Mesothelial cell of epicardium (in vitro differentiated cells): ENCODE measurements around the gene MUS81. TPM values are rescaled to one million over a fixed set of nuclear protein-coding genes. Genes with fewer than 3 reads are reported as not detected.

Experiments used
- DNase-seq, 2 experiments: peaks; one replicate each; pipeline ENCODE4 v3.0.0; 2021; ENCODE audit warnings: low spot score in 2 of 2; ENCODE audit not compliant: unreplicated experiment in 2 of 2
- H3K27ac Mint-ChIP-seq: 2 replicates; pipeline ENCODE4 v1.8.0; 2021; ENCODE audit warnings: mixed read lengths
- H3K27me3 Mint-ChIP-seq: 2 replicates; pipeline ENCODE4 v1.8.0; 2021; ENCODE audit warnings: low read depth, mixed read lengths
- H3K36me3 Mint-ChIP-seq: 2 replicates; pipeline ENCODE4 v1.8.0; 2021; ENCODE audit warnings: mixed read lengths
- H3K4me1 Mint-ChIP-seq: 2 replicates; pipeline ENCODE4 v1.8.0; 2021; ENCODE audit warnings: mixed read lengths
- H3K4me3 Mint-ChIP-seq: 2 replicates; pipeline ENCODE4 v1.8.0; 2021; ENCODE audit warnings: mild to moderate bottlenecking, moderate library complexity, mixed read lengths
- H3K9me3 Mint-ChIP-seq: 2 replicates; pipeline ENCODE4 v1.8.0; 2021; ENCODE audit warnings: mixed read lengths
- total RNA-seq: library from RNA; stranded (reverse); gene quantifications from 3 replicates; pipeline ENCODE4 v1.2.1, GENCODE V29; 2021
- TF ChIP-seq, protein P1 (sequence below): fragments of 200-600 bp; sonication (generic); IDR thresholded peaks from one replicate; pipeline ENCODE4 v1.5.0; 2021; ENCODE audit warnings: antibody characterized with exemption; ENCODE audit not compliant: unreplicated experiment

Gene MUS81
- total RNA-seq, 1 donor from 2014 or later, result 73.7 TPM

DNA sequence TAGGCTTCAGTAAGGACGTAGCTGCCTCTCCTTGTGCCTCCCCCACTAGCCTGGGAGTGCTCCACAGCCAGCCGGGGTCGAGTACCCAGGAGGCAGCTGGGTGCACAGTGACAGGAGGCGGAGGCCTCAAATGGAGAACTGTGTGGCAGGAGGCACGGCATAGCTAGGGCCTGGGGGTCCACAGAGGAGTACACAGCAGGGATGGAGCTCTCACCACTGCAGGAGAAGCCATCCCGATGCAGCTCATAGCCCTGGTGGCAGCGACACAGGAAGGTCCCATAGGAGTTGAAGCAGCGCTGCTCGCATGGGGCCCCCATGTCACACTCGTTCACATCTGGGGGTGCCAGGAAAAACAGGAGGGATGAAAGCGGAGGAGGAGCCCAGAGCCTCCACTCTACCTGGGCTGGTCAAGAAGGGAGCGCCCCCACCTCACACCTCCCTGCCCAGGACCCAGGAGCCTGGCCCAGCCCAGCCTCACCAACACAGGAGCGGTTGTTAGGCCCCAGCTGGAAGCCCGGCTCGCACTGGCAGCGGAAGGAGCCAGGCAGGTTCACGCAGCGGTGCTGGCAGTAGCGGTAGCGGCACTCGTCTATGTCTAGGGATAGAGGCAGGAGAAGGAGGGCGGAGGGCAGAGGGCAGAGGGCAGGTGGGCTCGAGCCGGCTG lies 9.5 kb downstream of the MUS81 start:
- DNase-seq, result no peak
- peaks cover 16% of the 10 kb centered on the region for H3K36me3 Mint-ChIP-seq
- H3K4me1 Mint-ChIP-seq, result peaks cover 20% of the 10 kb centered on the region
- H3K4me3 Mint-ChIP-seq, result no peak overlapping the region
- H3K27me3 Mint-ChIP-seq, result no peaks in the 10 kb centered on the region
- H3K9me3 Mint-ChIP-seq, result no peaks in the 10 kb centered on the region
- TF ChIP-seq, protein P1, sequence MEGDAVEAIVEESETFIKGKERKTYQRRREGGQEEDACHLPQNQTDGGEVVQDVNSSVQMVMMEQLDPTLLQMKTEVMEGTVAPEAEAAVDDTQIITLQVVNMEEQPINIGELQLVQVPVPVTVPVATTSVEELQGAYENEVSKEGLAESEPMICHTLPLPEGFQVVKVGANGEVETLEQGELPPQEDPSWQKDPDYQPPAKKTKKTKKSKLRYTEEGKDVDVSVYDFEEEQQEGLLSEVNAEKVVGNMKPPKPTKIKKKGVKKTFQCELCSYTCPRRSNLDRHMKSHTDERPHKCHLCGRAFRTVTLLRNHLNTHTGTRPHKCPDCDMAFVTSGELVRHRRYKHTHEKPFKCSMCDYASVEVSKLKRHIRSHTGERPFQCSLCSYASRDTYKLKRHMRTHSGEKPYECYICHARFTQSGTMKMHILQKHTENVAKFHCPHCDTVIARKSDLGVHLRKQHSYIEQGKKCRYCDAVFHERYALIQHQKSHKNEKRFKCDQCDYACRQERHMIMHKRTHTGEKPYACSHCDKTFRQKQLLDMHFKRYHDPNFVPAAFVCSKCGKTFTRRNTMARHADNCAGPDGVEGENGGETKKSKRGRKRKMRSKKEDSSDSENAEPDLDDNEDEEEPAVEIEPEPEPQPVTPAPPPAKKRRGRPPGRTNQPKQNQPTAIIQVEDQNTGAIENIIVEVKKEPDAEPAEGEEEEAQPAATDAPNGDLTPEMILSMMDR, result no peak
- H3K27ac Mint-ChIP-seq, result peak overlapping the region; percentile 72

DNA sequence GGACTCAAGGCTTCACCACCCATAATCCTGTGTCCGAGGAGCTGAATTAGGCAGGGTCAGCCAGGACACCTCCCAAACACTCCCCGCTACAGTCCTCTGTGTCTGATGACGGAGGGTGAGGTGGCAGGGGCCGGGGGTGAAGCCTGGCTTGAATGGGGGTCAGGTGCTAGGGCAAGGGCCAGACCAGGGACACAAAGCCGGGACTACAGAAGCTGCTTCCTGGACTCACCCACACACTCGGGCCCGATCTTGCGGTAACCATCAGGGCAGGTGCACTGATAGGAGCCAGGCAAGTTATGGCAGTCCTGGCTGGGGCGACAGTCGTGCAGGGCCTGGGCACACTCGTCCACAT lies 10.1 kb downstream of the MUS81 start:
- DNase-seq, result no peak
- Mint-ChIP-seq H3K4me3 (peak overlapping the region; percentile 84), H3K4me1 (peaks cover 20% of the 10 kb centered on the region), H3K27me3 (no peaks in the 10 kb centered on the region), H3K27ac (no peak overlapping the region), H3K36me3 (peaks cover 13% of the 10 kb centered on the region), H3K9me3 (no peaks in the 10 kb centered on the region)
- TF ChIP-seq, protein P1, result no peak

DNA sequence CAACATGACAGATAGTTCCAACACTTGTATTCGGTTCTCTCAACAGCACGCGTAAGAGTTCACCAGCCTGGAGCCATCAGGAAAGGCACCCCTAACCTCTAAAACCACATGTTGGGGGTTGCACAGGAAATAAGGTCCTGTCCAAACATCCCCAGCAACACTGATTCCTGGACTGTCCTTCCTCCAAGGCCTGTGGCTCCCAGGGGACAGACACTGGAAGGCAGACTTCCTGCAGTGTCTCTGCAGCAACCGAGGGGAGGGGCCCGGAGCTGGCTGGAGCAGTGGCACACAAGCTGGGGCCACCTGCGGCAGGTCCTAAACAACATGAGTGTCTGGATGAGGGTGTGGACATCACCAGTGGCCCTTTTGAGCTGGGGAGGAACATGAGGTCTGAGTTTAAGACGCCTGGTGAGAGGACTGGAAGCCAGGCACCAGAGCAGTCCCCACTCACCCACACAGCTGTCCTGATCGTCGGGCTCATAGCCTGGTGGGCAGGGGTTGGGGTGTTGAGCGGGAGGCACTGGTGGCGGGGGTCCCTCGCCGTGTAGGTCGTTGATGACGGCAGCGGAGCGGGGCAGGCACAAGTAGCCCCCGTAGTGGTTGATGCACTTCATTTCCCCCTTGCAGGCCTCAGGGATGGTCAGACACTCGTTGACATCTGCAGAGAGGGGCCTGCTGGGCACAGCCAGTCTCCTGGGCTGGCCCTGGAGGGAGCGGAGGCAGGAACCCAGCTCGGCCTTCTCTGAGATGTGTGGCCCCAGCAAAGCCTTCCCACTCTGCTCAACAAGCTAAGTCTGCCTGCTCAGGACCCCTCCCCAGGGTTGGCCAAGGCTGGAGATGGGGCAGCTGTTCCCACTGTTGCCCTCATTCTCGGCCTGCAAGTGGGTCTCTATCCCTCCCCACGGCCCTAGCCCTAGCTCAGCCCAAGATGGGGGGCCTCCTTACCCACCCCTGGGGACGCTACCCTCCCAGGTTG lies 10.8 kb downstream of the MUS81 start:
- Mint-ChIP-seq H3K36me3 (peaks cover 13% of the 10 kb centered on the region), H3K27ac (peak overlapping the region; percentile 92)

DNA sequence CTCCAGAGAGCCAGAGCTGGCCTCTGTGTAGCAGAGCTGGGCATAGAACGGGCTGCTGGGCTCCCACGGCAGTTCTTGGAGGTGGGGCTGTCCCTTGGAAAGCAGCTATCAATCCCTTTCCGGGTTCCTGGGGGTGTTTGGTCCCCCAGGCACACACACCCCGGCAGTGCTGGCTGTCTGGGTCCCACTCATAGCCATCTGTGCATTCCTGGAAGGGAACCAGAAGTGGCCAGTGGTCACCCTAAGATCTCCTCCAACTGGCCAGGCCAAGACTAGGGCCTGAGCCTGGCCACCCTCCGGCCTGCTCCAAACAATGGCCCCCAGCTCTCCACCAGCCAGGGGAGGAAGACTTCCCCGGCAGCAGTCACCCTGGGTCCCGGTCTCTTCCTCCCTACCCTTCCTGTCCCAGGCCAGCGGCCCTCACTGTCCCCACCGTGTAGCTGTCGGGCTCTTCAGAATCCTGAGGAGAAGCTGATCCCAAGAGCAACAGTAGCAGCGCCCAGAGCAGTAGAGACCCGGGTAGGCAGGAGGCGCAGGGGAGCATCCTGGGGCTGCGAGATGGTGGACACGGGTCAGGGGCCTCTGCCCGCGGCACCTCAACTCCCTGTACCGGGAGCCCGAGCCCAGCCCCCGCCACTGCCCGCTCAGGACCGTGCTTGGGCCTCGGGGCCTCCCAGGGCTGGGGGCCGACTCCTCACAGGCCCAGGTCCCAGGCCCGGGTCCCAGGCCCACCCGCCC lies 11.7 kb downstream of the MUS81 start:
- no peak for DNase-seq
- peaks cover 20% of the 10 kb centered on the region for H3K4me1 Mint-ChIP-seq
- no peaks in the 10 kb centered on the region for H3K27me3 Mint-ChIP-seq
- H3K4me3 Mint-ChIP-seq, result peak overlapping the region; percentile 84
- no peaks in the 10 kb centered on the region for H3K9me3 Mint-ChIP-seq
- H3K36me3 Mint-ChIP-seq, result peaks cover 13% of the 10 kb centered on the region
- peak overlapping the region; percentile 92 for H3K27ac Mint-ChIP-seq
- TF ChIP-seq, protein P1, result no peak

More for the DNA sequence above, 10.8 kb downstream of the MUS81 start:
- Mint-ChIP-seq H3K9me3 (no peaks in the 10 kb centered on the region), H3K4me3 (peak overlapping the region; percentile 84), H3K4me1 (peaks cover 20% of the 10 kb centered on the region), H3K27me3 (no peaks in the 10 kb centered on the region)
- TF ChIP-seq, protein P1, result no peak
- no peak for DNase-seq

DNA sequence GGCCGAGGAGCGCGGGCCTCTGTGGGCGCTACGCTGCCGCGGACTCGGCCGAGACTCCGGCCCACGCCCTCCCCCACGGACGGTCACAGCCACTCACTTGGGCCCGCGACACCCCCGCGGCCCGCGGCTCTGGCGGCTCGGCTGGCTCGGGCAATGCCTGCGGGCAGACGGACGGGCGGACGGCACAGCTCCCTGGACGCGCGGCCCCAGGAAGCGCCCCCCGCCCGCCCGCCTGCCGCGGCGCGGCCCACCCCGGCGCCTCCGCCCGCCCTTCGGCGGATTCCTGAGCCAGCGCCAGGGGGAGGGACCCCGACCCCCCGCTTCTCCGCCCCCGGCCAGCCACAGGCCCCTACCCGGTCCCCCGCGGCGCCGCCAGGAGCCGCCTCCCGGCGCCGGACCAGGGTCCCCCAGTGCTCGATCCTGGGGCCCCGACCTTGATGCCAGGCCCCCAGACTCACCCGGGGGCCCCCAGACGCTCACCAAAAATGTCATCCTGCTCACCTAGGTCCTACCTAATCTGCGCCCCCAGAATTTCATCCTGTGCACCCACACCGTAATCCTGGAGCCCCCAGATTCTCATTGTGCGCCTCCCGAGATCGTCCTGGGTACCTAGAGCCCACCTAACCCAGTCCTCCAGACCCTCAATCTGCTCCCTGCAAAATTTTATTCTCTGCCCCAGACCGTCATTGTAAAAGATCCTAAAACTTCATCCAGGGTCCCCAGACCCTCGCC lies 12.5 kb downstream of the MUS81 start, which contains the start of gene EFEMP2:
EFEMP2 (minus strand) TSS at position 215 of the 732 bp plus-strand sequence. CDS start 446 bp downstream, outside the sequence.
- H3K27ac Mint-ChIP-seq, result peak within 1 kb of the TSS; percentile 97
- H3K4me3 Mint-ChIP-seq, result peak within 1 kb of the TSS; percentile 96
- H3K27me3 Mint-ChIP-seq, result no peaks in the 10 kb centered on the region
- H3K4me1 Mint-ChIP-seq, result peaks cover 20% of the 10 kb centered on the region
- peak; percentile 64 to 75 for DNase-seq
- TF ChIP-seq, protein P1, result no peak
- peaks cover 6% of the 10 kb centered on the region for H3K36me3 Mint-ChIP-seq
- H3K9me3 Mint-ChIP-seq, result no peaks in the 10 kb centered on the region
